GM11168 (cell line): ENCODE results near the gene BLZF1.
"Not testable (repeated sequence)": the region's sequence is repeated elsewhere in the genome, so short reads cannot be mapped to it uniquely, and the experiment has no call there.

Experiments
- in situ Hi-C: fragments of 300-500 bp; cut with MboI; formaldehyde crosslinking; loops from one replicate; pipeline ENCODE4 v1.12.0; 2022; ENCODE audit warnings: low sequenced_read_pairs; ENCODE audit not compliant: unreplicated experiment

The BLZF1 gene

GRCh38 chr1:169348383-169349036, 19.5 kb upstream of the BLZF1 start:
- in situ Hi-C loops, result no loop called here

- in situ Hi-C loops, result no loop called here
These were observed 7.6 kb upstream of the BLZF1 start for GRCh38 chr1:169360415-169360814.

- in situ Hi-C loops, result no loop called here
These were observed 6.7 kb upstream of the BLZF1 start for GRCh38 chr1:169361281-169361680.

DNA sequence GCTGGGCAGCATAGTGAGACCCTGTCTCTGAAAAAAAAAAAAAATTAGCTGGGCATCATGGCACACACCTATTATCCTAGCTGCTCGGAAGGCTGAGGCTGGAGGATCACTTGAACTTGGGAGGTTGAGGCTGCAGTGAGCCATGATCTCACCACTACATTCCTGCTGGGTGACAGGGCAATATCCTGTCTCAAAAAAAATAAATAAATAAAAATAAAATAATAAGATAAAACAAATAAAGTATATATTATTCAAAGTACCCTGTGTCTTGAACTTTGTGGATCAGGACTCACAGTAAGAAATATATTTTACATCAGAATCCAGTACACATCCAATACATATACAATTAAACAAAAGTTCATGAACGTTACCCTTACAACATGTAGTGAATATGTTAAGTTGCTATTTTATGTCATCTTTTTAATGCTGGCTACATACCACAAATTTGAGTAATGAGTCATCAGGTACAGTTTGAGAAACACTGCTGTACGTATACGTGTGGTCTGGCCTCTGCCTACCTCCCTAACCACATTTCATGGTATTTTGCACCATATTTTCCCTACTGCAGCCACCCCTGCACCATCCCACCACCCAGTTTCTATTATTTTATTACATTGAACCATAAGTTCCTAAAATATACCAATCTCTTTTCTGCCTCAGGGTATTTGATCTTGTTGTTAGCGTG, 4.8 kb upstream of the BLZF1 start:
- in situ Hi-C loops, result no loop called here

GRCh38 chr1:169364948-169365347, 3.0 kb upstream of the BLZF1 start:
- in situ Hi-C loops, result no loop called here

- in situ Hi-C loops, result no loop called here
These were observed 804 bp upstream of the BLZF1 start for GRCh38 chr1:169367096-169367685.

DNA sequence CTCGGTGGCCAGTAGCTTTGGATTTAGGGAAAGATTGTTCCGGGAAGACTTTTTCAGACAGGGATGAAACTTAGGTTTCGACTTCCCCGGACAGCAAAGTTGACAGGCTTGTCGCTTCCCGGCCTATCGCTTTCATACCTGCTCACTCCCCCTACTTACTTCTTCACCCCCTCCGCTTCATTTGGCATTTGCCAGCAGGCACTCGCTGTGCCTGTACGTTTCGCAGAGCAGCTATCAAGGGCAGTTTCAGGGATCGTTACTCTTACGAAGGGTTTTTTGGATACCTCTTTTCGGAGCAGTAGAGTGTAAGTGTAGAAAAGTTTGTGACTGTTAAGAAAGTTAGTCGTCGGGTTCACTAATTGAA, 393 bp downstream of the BLZF1 start:
- in situ Hi-C loops, result no loop called here

DNA sequence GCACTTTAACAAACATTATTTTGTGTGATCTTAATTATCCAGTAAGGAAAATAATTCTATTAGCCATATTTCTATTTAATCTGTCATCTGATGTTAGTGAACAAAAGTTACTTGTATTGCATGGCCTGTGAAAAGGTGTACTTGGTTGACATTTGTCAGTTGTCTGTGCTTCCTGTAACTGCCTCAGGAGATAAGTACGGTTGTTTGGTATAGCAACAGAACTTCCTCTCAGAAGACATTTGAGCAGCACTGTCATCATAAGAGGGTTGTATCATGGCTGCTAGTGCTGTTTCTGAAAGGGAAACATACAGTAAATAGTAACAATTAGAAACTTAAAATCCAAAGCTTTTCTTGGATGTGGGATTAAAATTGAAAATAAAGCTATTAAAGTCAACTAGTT, 3.4 kb downstream of the BLZF1 start:
- in situ Hi-C loops, result no loop called here

DNA sequence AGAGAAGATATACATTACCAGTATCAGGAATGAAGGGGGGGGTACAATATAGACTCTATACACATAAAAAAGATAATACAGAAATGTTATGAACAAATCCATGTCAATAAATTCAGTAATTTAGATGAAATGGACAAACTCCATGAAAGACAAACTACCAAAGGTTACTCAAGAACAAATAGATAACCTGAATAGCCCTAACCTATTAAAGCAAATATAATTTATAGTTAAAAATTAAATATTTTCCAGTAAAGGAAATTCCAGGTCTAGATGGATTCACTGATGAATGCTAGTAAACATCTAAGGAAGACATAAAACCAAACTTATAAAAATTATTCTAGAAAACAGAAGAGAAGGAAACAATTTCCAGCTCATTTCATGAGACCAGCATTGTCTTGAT, 13.2 kb downstream of the BLZF1 start:
- in situ Hi-C loops, result no loop called here

DNA sequence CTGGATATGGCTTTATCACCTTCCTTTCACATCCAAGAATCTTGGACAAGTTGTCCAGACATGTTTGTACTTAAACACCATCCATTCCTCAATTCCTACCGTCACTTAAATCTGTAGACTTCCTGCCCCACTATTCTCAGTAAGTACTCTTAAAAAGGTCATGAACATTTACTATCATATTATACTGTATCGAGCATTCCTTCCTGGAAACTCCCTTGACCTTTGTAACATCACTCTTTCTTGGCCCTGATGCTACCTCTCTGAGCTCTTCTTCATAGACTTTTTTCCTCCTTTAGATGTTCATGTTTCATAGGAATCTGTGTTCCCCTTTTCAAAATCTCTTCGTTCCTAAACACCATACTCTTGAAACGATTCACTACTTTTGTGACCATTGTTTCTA, 15.5 kb downstream of the BLZF1 start:
- in situ Hi-C loops, result no loop called here

DNA sequence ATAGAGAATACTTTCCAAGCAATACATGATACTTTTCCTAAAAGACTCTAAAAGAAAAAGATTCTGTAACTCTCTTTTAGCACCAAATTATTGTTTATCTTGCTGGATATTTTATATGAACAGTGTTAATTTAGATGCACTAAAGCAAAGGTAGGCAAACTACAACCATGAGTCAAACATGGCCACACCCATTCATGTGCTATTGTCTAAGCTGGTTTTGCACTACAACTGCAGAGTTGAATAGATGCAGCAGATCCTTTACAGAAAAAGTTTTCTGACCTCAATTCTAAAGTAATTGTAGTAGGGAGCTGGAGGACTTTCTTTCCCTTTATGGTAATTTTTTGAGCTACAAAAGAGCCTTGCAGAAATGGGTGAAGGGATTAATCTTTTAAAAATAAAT, 19.4 kb downstream of the BLZF1 start:
- in situ Hi-C loops, result no loop called here

- in situ Hi-C loops, result no loop called here
These were observed 22.3 kb downstream of the BLZF1 start for GRCh38 chr1:169390303-169390702.

- in situ Hi-C loops, result no loop called here
These were observed 24.4 kb downstream of the BLZF1 start for GRCh38 chr1:169392406-169392805.

DNA sequence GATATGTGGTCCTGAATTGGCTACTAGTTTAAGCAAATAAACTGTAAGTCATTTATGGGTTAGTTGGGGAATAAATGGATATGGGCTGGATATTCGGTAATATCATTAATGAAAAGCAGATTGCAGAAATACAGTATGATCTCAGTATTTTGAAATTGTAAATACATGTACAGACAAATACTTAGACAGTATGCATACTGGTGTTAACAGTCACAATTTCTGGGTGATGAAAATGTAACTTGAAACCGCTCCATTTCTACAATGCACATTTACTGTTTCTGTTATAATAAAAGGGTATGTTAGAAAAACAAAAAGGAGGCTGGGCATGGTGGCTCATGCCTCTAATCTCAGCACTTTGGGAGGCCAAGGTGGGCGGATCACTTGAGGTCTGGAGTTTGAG, 28.0 kb downstream of the BLZF1 start:
- in situ Hi-C loops, result no loop called here

DNA sequence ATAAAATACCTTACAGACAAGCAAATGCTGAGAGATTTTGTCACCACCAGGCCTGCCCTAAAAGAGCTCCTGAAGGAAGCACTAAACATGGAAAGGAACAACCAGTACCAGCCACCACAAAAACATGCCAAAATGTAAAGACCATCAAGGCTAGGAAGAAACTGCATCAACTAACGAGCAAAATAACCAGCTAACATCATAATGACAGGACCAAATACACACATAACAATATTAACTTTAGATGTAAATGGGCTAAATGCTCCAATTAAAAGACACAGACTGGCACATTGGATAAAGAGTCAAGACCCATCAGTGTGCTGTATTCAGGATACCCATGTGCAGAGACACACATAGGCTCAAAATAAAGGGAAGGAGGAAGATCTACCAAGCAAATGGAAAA, 34.6 kb downstream of the BLZF1 start:
- in situ Hi-C loops, result not testable (repeated sequence)

- in situ Hi-C loops, result not testable (repeated sequence)
These were observed 40.3 kb downstream of the BLZF1 start for GRCh38 chr1:169408340-169408739.

GRCh38 chr1:169414952-169415351, 47.0 kb downstream of the BLZF1 start:
- in situ Hi-C loops, result no loop called here

DNA sequence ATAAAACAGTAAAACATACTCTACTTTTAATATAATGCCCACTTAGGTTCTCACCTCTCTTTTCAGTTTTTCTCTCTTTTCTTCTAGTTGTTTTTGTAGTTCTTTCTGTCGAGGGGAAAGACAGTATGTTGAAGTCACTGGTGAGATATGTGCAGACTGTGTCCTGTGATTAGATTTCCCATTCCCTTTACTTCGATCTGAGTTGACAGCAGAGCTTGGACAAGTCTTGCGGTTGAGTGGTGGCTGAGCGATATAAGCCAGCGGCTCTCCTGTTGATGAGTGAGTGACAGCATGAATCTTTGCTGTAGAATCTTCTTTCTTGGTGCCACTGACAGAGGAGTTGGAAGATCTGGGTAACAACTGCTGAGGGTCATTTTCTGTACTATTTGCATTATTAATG, 53.3 kb downstream of the BLZF1 start:
- in situ Hi-C loops, result no loop called here

DNA sequence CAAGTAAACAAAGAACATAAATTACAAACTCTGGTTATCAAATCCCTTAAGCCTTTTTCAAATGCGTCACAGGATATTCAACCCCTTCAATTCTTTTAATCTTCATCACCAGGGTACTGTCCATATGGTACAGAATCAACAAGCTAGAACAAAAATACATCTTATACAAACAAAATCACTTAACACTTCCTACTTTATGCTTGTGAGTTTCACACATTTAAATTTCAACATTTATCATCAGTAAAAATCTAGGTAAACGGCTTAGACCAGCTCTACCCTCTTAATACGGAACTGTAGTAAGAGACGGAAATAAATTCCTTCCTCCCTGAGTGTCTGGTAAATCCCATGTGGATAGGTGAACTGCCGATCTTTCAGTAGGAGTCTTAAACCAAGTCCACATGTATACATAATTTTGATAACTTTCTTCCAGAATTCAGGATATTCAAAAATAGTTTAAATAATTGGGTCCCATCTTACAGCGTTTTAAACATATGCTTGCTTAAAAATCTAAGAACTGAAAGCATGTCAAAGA, 58.2 kb downstream of the BLZF1 start:
- in situ Hi-C loops, result no loop called here

GRCh38 chr1:169427081-169427641, 59.2 kb downstream of the BLZF1 start, which contains the start of gene CCDC181:
CCDC181 (minus strand) TSS chr1:169427474; CDS start chr1:169424927, 2,547 bp downstream.
- in situ Hi-C loops, result no loop called here
